GM19099 (cell line): ENCODE measurements around the gene C1QL2.

Experiments
- POLR2A ChIP-seq: IDR thresholded peaks from 3 replicates; pipeline ENCODE4 v1.6.1; 2011; ENCODE audit warnings: low read depth; ENCODE audit not compliant: insufficient read length; ENCODE audit errors: extremely low read depth

The C1QL2 gene

DNA sequence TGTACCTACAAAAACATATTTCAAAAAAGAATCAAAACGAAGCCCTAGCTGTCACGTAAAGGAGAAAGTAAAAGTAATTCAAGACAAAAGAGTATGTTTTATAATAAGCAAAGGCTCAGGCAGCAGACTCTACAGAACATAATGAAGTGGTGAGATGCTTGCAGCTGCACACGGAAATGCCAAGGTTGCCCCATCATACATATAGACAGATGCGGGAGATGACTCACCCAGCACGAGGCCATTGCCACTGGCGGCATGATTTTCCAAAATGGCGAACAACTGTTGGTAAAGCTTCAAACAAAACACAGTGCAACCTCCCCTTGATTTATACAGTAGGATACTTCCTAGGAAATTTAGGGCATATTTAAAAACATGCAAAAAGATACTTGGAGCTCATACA is 26.0 kb upstream of the C1QL2 start:
- no peak for TF ChIP-seq POLR2A

DNA sequence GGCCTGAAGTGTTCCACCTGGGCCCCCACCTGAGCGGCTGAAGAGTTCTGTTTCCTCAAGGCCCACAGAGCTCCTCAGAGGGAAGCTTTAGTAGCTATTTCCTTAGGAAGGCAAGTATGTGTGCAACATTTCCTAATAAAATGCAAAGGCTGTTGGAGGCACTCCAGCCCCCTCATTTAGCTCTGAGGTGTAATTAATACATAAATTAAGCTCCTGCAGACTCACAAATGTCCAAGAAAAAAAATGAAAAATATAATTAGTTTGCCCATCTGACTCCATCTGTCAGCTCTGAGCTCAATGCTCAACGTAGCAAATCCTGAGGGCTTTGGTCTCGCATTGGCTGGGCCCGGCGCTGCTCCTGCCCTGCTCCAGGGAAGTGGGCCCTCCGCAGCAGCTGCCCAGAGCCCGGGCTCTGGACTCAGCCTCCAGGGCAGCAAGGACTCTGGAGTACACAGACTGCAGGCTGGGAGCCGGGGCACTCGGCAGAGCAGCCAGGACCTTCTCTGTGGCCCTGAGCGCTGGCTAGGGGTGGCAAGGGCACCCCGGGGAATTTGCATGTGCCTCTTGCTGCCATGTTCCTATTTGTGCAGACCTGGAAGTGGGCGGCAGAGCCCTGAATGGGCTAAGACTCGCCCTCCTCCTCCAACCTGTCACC is 23.4 kb upstream of the C1QL2 start:
- no peak for TF ChIP-seq POLR2A

DNA sequence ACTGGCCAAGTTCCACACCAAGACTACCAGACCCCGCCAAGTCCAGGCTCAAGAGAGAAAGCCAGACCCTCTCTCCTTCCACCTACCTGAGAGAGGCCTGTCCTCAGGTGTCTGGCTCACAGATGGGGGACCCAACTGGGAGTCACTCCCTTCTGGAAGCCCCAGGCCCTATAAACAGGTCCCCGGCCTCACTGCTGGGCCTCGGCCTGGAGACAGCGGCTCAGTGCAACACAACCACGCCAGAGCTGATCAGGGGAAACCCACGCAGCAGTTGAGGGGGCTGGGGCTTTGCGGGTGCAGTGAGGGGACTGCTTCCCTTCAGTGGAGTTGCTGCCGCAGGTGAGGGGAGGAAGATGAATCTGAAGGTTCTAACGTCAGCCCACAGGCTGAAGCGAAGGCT is 22.8 kb upstream of the C1QL2 start:
- no peak for TF ChIP-seq POLR2A

DNA sequence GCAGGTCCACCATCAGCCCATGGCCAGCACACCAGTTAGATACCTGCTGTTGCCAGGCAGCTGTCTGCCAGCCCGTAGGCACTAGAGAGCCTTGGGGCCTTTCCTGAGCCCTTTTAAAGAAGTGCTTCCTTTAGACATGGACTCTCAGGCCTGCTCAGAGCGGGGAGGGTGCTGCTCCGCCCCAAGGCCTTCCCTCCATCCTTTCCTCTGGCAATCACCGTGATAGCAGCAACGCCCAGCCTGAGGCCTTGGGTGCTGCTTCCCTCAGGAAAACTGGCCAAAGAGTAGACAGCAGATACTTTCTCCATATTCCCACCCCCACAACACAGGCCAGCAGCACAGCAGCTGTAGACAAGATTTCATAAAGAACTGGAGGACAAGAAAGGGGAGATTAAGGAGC is 22.3 kb upstream of the C1QL2 start:
- TF ChIP-seq POLR2A = no peak

DNA sequence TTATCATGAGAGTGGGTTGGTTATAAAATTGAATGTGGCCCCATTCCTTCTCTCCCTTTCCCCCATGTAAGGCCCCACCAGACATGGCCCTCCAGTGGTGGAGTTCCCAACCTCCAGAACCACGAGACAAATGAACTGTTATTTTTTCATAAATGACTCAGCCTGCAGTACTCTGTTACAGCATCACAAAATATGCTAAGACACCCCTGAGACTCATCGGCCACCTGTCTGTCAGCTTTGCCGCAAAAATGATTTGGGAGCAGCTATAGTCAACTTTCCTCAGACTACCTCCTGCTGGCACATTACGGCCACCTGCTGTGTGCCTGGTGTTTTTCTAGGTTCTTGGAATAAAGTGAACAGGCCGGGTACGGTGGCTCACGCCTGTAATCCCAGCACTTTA is 21.4 kb upstream of the C1QL2 start:
- no peak for TF ChIP-seq POLR2A

DNA sequence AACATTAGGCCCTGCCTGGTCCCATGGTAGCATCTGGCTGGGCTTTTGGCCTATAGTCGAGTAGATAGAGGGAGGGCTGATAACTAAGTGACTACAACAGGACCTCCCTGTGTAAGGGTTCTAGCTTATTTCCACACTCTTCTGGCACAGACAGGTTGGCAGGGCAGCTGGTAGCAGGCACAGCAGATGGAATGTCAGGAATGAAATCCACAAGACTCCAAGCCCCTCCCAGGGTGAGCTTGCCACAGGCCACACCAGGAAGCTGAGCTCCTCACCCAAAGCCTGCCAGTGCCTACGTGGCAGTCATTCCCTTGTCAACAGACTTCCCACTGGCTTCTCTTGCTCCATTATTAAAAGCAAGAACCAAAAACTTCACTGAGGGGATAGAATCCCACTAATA is 20.7 kb upstream of the C1QL2 start:
- TF ChIP-seq POLR2A = no peak

DNA sequence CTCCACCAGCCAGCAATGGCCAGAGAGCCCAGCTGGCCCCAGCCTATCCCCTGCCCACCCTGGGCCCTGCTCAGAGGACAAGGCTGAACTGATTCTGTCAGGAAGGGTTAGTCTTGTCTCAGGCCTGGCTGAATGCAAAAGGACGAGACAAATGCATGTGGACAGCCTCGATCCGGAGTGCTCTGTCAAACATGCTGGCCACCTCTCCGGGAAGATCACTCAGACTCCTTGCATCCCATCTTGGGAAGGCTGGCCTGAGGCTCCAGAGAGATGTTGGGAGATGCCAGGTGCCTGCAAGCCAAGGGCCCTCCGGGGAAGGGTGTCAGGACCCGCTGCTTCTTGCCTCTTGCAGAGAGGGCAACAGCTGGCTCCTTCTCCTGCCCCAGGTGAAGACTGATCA is 20.2 kb upstream of the C1QL2 start:
- no peak for TF ChIP-seq POLR2A

DNA sequence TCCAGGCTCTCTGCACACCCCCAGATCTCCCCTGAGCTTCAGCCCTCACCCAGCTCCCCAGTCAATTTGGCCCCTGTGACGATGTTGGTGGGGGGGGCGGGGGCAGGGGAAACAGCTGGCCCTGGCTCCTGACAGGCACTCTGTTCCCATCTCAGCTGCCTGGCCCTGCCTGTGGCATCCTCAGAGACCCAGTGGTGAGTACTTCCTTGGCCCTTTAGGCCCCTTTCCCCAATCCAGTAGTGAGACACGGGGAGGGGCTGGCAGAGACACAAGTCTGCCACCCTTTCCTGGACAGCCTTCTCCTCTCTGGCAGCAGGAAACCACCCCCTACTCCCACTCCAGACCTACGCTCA is 19.3 kb upstream of the C1QL2 start:
- no peak for TF ChIP-seq POLR2A

DNA sequence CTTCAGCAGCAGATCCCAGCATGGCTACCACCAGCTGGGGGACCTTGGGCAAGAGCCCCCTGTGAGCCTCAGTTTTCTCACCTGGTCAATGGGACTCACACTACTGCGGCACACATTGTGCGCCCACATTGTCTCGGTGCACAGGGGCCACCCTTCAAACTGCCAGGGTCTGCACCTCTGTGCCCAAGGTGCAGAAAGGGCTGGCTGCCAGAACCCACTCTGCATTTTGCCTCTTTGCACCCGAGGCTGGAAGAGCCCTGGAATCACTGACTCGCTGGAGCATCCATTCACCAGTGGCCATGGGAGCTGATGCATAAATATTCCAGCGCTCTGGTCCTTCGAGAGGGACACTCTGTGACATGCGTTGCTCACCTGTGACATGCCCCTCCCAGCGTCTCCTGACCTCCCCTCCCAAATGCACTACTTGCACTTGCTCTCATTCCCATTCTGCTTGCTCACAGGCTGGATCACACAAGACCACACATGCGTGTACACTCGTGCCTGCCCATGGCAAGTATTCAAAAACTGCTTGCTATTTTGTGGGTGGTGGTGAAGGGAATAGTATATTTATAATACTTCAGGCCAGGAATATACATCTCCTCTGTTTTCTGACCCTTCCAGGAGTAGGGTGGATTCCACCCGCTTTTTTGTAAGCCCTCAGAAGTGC is 18.8 kb upstream of the C1QL2 start:
- no peak for TF ChIP-seq POLR2A

DNA sequence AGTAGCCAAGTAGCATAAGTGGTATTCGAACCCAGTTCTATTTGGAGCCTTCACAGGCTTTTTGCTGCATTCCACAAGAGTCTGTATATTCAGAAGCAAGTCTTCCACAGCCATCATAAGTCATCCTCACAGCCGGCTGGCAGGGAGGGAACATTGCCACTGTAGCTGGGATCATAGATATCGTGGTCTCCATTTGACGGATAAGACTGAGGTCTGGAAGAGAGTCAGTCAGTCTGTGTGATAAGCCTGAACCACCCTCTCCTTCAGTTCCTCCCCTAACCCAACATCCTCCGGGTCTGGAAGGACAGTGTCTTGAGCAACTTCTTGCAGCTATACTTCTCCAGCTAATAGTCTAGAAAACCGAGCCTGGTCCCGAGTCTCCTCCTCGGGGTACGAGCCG is 17.0 kb upstream of the C1QL2 start:
- no peak for TF ChIP-seq POLR2A

DNA sequence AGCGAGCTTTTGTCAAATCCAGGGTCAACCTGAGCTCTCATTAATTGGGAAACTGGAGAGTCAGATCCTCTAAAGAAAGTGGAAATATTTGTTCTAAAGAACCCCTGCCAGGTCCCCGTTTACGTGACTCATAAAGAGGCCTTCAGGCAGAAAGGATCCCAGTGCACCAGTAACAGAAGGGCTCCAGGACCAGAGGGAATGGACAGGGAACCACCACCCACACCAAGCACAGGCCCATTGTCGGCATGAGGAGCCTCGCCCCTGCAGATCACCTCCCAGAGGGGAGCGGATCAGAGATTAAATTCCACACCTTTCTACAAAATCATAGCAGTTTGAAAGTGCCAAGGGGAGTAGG is 16.4 kb upstream of the C1QL2 start:
- no peak for TF ChIP-seq POLR2A

DNA sequence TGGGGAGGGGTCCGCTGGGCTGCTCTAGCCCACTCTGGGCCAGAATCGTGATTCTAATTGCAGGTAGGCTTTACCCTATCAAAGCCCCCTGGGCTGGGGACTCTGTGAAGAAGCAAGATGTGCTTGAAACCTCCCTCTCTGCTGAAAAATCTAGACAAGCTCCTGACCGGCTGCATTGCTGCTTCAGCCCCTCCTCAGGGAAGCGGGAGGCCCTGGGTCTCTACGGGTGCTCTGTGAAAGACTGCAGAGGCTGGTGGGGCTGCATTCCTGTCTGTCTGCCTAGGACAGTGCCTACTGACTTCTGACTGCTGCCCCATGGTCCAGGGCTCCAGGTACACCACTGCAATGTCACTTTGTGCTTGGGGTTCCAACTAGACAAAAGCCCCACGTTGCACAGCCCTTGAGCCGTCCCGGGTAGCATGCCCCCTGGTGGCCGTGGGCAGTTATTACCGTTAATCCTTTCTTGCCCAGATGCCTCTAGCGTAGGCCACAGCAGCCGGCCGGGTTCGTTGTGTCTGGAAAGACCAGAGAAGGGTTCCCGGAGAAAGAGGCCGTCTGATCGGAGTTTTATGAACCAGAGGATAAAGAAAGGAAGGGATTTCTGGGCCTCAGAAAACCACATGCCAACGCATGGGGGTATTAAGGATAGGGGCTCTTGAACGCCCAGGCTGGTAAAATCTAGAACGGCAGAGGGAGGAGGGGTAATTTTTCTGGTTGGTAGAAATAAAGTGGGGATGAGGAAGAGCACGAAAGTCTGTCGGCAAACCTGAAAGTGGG is 15.9 kb upstream of the C1QL2 start:
- TF ChIP-seq POLR2A = no peak

DNA sequence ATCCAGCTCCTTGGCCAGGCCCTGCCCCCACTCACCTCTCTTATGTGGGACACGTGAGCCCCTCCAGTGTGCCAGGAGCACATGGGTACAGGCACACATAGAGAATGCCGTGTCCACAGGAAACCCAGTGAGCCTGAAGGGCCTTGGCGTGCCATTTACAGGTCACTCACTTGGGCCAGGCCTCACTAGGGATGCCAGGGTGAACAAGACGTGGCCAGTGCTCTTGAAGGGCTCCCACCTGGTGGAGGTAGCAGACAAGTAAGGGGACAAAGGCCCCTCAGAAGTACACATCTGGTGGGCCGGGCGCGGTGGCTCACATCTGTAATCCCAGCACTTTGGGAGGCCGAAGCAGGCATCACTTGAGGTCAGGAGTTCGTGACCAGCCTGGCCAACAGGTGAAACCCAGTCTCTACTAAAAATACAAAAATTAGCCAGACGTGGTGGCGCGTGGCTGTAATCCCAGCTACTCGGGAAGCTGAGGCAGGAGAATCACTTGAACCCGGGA is 15.1 kb upstream of the C1QL2 start:
- TF ChIP-seq POLR2A = no peak

DNA sequence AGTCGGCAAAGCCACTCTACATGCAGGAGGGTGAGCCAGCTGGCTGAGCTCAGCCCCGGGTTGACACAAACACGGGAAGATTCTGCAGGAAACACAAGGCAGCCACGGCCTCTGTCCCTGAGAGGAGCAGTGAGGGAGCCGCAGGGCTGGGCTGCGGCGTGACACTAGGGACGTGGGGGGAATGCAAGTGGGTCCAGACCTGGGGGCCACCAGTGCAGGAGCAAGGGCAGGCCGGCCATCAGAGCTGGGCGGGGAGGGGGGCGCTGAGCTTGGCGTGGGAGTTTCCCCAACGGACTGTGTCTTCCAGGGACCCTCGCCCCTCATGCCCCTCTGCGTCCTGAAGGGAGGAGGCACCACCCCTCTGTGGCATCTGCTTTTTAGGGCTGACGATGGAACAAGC is 12.0 kb upstream of the C1QL2 start:
- TF ChIP-seq POLR2A = no peak

DNA sequence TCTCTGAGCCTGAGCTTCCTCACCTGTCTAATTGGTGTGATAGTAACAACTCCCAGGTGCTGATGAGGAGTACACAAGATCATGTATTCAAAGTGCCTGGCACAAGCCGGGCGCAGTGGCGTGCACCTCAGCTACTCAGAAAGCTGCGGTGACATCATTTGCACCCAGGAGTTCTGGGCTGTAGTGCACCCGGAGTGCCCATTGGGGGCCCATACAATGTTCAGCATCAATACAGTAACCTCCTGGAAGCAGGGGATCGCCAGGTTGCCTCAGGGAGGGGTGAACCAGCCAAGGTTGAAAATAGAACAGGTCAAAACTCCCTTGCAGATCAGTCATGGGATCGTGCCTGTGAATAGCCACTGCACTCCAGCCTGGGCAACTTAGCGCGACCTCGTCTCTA is 11.2 kb upstream of the C1QL2 start:
- no peak for TF ChIP-seq POLR2A

DNA sequence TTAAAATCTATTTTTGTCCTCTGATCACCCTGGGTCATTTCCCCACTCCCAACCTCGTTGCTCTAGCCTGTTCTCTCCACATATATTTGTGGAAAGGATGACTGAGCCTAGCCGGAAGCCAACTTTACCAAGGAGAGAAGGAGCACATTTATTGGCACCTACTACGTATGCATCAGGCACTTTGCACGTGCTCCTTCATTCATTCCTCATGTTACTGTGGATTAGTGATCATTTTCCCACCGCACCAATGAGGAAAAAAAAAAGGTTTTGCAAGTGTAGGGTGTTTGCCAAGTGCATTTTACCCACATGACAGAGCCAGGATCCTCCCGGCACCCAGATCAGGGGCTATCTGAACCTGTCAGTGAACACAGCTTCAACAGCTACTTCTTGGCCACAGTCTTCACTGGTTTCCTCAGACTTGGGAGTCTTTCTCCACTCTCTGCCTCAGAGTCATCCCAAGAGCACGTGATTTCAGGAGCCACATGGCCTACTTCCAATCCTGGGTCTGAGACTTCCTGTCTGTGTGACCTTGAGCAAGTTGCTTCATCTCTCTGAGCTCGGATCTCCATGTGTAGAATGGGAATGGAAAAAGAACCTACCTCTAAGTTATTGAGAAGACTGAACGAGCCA is 1.9 kb upstream of the C1QL2 start:
- TF ChIP-seq POLR2A = no peak

DNA sequence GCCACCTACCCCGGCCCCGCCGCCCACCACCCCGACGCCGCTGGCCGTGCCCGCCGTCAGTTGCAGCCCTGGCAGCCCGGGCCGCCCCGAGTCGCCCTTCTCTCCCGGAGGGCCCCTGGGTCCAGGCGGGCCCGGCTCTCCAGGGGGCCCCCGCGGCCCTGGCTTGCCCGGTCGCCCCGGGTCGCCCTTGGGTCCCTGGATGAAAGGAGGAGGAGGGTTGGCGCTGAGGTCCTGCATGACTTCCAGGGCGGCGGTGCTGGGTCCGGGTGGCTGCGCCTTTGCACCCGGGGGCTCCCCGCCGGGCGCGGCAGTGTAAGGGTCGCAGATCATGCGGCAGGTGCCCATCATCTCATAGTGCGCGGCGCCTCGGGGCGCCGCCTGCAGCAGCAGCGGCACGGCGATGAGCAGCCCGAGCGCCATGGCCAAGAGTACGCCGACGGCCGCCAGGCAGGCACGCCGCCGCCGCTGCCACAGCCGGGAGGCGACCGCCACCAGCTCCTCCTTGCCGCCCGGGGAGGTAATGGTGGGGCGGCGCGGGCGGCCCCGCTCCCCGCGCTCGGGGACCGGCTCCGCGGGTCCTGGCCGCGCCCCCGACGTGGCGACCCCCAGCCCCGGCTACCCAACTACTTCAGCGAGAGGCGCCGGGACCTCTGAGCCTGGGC is 570 bp downstream of the C1QL2 start:
- TF ChIP-seq POLR2A = no peak
